AG04450 (cell line): ENCODE measurements around the gene KMT2D. TPM values are rescaled to one million over a fixed set of nuclear protein-coding genes. Genes with fewer than 3 reads are reported as not detected.

Experiments used
- CTCF ChIA-PET: fragments of 300-600, 350-600 bp; formaldehyde crosslinking; extraction: SDS; loops from one replicate; lab custom pipeline; 2022; ENCODE audit warnings: antibody characterized with exemption, inconsistent platforms; lab: Charles Lee
- POLR2A ChIA-PET: fragments of 350-600 bp; formaldehyde crosslinking; extraction: SDS; loops from one replicate; lab custom pipeline; 2021; ENCODE audit warnings: antibody characterized with exemption, inconsistent platforms; lab: Yijun Ruan, JAX
- DNase-seq: peaks from one replicate; pipeline ENCODE4 v3.0.0-alpha.2; 2011; ENCODE audit warnings: low read depth, low spot score
- H3K27ac ChIP-seq: one replicate; pipeline ENCODE4 v1.5.1; 2012; ENCODE audit warnings: low read depth, low read length, control low read depth
- H3K27me3 ChIP-seq: one replicate; pipeline ENCODE4 v1.6.0; 2012; ENCODE audit warnings: low read length; ENCODE audit not compliant: control insufficient read depth, insufficient read depth
- H3K4me3 ChIP-seq: 2 replicates; pipeline ENCODE4 v1.5.1; 2011; ENCODE audit warnings: mild to moderate bottlenecking, low read depth, low read length, control low read depth
- H3K9me3 ChIP-seq: 2 replicates; pipeline ENCODE4 v1.5.1; 2012; ENCODE audit warnings: low read length; ENCODE audit not compliant: control insufficient read depth, insufficient read depth
- polyA minus RNA-seq: library from RNA; depleted of rRNA, polyadenylated mRNA; stranded (reverse); fragments of >200 nt; gene quantifications from 2 replicates; pipeline ENCODE4 v1.2.3, GENCODE V29; 2011; rRNA and poly(A)+ RNA removed
- polyA plus RNA-seq: library from polyadenylated mRNA; depleted of rRNA; stranded (reverse); fragments of >200 nt; gene quantifications from 2 replicates; pipeline ENCODE4 v1.2.3, GENCODE V29; 2011; rRNA removed
- TF ChIP-seq, protein P1 (sequence below): IDR thresholded peaks from 2 replicates; pipeline ENCODE4 v1.5.1; 2011; ENCODE audit warnings: low read depth, low read length, control low read depth, inconsistent platforms

KMT2D gene, protein sequence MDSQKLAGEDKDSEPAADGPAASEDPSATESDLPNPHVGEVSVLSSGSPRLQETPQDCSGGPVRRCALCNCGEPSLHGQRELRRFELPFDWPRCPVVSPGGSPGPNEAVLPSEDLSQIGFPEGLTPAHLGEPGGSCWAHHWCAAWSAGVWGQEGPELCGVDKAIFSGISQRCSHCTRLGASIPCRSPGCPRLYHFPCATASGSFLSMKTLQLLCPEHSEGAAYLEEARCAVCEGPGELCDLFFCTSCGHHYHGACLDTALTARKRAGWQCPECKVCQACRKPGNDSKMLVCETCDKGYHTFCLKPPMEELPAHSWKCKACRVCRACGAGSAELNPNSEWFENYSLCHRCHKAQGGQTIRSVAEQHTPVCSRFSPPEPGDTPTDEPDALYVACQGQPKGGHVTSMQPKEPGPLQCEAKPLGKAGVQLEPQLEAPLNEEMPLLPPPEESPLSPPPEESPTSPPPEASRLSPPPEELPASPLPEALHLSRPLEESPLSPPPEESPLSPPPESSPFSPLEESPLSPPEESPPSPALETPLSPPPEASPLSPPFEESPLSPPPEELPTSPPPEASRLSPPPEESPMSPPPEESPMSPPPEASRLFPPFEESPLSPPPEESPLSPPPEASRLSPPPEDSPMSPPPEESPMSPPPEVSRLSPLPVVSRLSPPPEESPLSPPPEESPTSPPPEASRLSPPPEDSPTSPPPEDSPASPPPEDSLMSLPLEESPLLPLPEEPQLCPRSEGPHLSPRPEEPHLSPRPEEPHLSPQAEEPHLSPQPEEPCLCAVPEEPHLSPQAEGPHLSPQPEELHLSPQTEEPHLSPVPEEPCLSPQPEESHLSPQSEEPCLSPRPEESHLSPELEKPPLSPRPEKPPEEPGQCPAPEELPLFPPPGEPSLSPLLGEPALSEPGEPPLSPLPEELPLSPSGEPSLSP (N-terminal part only)
- polyA plus RNA-seq (8.9 and 11.2 TPM in 2 replicates), polyA minus RNA-seq (33.9 and 41.1 TPM in 2 replicates)

DNA sequence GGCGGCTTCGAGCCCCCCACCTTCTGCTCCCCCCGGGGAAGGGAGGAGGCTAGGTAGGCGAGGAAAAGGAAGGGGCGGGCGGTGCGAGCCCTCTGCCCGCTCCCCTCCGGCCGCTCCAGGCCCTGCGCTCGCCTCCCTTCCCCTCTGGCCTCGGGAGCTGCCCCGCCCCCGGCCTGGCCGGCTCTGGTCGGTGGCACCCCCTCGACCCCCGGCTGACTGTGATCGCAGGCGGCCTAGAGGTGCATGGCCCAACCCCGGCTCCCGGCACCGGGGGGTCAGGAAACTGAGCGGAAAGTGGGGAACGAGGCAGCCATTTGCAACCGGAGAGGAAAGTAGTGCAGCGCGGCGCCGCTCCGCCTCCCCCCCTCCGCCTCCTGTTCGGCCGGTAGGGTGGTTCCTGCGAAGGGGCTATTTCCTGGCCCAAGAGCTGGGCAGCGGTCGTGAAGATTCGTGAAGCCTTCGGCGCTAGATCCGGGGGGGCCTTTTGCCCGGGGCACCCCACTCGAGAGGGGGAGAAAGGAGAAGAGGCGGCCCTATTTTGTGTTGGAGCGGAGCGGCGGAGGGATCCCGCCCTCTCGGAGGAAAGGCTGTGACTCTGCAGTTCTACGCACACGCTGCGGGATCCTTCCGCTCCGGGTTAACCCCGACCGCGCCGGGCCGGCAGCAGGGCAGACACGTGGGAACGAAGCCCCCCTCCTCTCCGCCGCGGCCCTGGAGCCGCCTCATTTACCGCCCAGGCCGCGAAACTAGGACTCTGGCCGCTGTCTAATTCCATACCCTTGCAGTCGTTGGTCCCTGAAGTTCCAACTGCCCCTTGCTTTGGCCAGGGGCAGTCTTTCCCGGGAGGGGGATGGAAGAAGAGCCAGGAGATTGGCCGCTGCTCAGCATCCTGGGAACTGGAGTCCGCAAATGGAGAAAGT lies at the start of gene KMT2D:
Gene KMT2D, minus strand, starts transcription at position 558 of the 920 bp plus-strand sequence. CDS start 5,470 bp downstream, outside the sequence.
- Histone ChIP-seq H3K27me3 (no peaks in the 10 kb centered on the region), H3K9me3 (no peaks in the 10 kb centered on the region; the same call in 1 of the 2 replicates), H3K27ac (peak within 1 kb of the TSS; percentile 96), H3K4me3 (peak within 1 kb of the TSS; percentile 83)
- peak; percentile 92 for DNase-seq
- ChIA-PET CTCF (interaction anchor here (0.6 to 1.1 kb wide), 2 partner anchors 28 to 50 kb away, joined by 3 to 4 read pairs; no protein-coding TSS in a partner anchor), POLR2A (no interaction called here)
- TF ChIP-seq, protein P1, sequence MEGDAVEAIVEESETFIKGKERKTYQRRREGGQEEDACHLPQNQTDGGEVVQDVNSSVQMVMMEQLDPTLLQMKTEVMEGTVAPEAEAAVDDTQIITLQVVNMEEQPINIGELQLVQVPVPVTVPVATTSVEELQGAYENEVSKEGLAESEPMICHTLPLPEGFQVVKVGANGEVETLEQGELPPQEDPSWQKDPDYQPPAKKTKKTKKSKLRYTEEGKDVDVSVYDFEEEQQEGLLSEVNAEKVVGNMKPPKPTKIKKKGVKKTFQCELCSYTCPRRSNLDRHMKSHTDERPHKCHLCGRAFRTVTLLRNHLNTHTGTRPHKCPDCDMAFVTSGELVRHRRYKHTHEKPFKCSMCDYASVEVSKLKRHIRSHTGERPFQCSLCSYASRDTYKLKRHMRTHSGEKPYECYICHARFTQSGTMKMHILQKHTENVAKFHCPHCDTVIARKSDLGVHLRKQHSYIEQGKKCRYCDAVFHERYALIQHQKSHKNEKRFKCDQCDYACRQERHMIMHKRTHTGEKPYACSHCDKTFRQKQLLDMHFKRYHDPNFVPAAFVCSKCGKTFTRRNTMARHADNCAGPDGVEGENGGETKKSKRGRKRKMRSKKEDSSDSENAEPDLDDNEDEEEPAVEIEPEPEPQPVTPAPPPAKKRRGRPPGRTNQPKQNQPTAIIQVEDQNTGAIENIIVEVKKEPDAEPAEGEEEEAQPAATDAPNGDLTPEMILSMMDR = peak; percentile 46

DNA sequence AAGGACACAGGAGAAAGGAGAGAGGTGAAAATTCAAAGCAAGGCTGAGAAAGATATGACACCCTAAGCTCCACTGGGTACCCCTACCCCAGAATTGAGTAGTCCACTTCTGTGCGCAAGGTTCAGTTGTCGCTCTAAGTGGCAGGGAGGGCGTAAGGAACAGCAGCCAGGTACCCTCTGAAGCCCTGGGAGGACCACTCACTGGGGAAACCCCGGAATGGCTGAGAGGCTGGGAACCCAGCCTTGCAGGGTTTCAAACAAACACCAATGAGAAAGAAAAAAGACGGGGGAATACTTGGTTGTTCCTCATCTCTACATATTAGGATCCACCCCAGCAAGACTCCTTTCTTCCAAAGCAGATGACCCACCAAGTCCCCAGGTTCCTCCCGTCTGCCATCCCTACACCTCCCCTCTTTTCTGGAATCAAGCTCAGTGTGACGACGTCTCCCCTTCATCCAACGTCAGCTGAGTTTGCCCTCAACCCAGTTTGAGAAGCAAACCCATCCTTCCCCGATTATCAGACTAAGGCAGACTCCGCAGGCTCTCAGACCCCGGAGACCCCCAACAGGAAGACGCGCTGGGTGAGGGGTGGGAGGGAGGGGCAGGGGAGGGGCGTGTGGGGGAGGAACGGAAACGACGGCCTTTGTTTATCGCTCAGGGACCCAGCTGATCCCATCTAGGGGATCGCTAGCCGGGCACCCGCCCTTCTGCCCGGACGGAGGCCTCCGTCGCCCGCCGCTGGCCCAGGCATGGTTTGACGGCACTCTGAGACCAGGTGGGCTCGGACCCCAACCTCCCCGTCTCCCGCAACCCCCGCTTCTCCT lies 49.3 kb upstream of the KMT2D start:
- H3K27me3 ChIP-seq = no peaks in the 10 kb centered on the region
- H3K27ac ChIP-seq = peak overlapping the region; percentile 87
- H3K9me3 ChIP-seq = peaks cover 6% of the 10 kb centered on the region; the same call in 1 of the 2 replicates
- peak overlapping the region; percentile 82 for H3K4me3 ChIP-seq
- CTCF ChIA-PET = interaction anchor here (0.6 to 12.2 kb wide), 11 partner anchors 9 to 65 kb away, joined by 3 to 125 read pairs (median 8); partner anchors contain the start of gene KMT2D
- TF ChIP-seq, protein P1 = no peak
- DNase-seq = no peak
- POLR2A ChIA-PET = interaction anchor here (0.6 to 3.4 kb wide), 4 partner anchors 12 to 40 kb away, joined by 3 to 32 read pairs (median 7); partner anchors contain the start of genes DHH, RHEBL1 and TUBA1B

DNA sequence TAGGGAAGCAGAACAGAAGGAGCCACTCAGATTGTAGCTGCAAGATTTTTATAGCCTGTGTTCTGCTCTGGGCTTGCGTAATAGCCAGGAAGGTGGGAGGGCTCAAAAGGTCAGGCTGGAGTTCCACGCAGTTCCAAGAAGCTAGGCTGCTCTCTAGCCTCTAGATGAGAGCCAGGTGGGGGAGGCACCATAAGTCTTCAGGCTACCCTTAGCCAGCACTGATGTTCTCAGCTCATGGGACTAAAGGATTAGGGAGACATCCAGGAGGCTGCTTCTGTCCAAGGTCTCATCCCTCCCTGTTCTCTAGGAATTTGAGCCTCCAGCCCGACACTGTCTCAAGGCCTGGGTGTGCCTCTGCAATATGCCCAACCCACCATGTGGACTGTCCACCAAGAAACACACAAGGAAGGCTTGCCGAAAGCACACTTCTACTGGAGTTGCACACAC lies 48.4 kb upstream of the KMT2D start:
- H3K4me3 ChIP-seq = peak overlapping the region; percentile 82
- ChIA-PET CTCF (interaction anchor here (0.7 to 12.2 kb wide), 6 partner anchors 9 to 45 kb away, joined by 4 to 125 read pairs (median 12); no protein-coding TSS in a partner anchor), POLR2A (interaction anchor here (1.0 to 3.4 kb wide), 3 partner anchors 15 to 126 kb away, joined by 5 to 32 read pairs (median 11); partner anchors contain the start of genes DHH and TUBA1B)
- DNase-seq = no peak
- H3K27me3 ChIP-seq = no peaks in the 10 kb centered on the region
- H3K27ac ChIP-seq = peak overlapping the region; percentile 39
- TF ChIP-seq, protein P1 = no peak
- peaks cover 6% of the 10 kb centered on the region; the same call in 1 of the 2 replicates for H3K9me3 ChIP-seq
